NCI-H2171 treated with DMSO at 0.1 percent for 48 hours (cell line): Measurements from ENCODE around the gene EMP2.

ENCODE experiments used
- DNase-seq: peaks from one replicate; lab custom pipeline; 2025; lab: John Stamatoyannopoulos, UW

EMP2 gene

DNA sequence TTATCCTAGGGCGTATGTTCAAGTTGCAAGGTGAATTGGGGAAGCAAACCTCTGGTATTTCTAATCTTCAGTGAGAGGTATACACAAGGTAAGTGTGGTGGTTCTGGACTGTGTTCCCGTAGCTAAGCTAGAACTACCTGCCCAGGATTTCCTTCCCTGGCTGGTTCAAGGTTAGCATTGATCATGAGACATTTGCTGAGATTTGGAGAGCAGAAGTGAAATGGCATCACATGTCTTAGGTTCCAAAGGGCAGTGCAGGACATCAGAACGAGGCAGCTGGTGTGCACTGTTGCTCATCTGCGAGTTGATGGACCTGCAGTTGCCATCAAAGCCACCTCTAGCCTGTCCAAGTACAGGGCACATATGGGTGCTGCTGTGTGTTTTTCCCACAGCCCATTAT lies 95.2 kb downstream of the EMP2 start:
- DNase-seq: no peak

- DNase-seq: no peak
Measured at GRCh38 chr16:10480151-10480550, 100.2 kb downstream of the EMP2 start.
